ENCODE measurements around the gene MTURN.

MTURN gene

GRCh38 chr7:30191809-30192208, 57.0 kb downstream of the MTURN start:
- WGBS, 2 experiments (ENCODE audit: insufficient coverage in 2 of 2), result 87 to 92% methylated on average over 2 to 3 of the region's 4 CpGs
- Histone ChIP-seq H3K36me3 (ENCODE audit: control insufficient read depth, insufficient read depth, low read length) (no peaks in the 10 kb centered on the region), H3K4me3 (ENCODE audit: extremely low read depth, insufficient read depth, low read length, poor library complexity, severe bottlenecking) (no peak overlapping the region), H3K4me1 (ENCODE audit: control insufficient read depth, insufficient read depth, low read length, poor library complexity, severe bottlenecking) (no peaks in the 10 kb centered on the region), H3K27ac (ENCODE audit: low read depth, low read length, severe bottlenecking) (no peak overlapping the region), H3K9me3 (ENCODE audit: control insufficient read depth, low read length) (peaks cover 23% of the 10 kb centered on the region)

- WGBS, 2 experiments (ENCODE audit: insufficient coverage in 2 of 2), result 96 to 97% methylated on average over 4 of the region's 5 CpGs
- no peak overlapping the region for H3K27ac ChIP-seq (ENCODE audit: low read depth, low read length, severe bottlenecking)
- no peak overlapping the region for H3K4me3 ChIP-seq (ENCODE audit: extremely low read depth, insufficient read depth, low read length, poor library complexity, severe bottlenecking)
- H3K36me3 ChIP-seq (ENCODE audit: control insufficient read depth, insufficient read depth, low read length), result no peaks in the 10 kb centered on the region
- H3K9me3 ChIP-seq (ENCODE audit: control insufficient read depth, low read length), result peaks cover 32% of the 10 kb centered on the region
- no peaks in the 10 kb centered on the region for H3K4me1 ChIP-seq (ENCODE audit: control insufficient read depth, insufficient read depth, low read length, poor library complexity, severe bottlenecking)
These were observed 58.7 kb downstream of the MTURN start for GRCh38 chr7:30193336-30193943.

- Histone ChIP-seq H3K27ac (ENCODE audit: low read depth, low read length, severe bottlenecking) (no peak overlapping the region), H3K4me3 (ENCODE audit: extremely low read depth, insufficient read depth, low read length, poor library complexity, severe bottlenecking) (no peak overlapping the region), H3K9me3 (ENCODE audit: control insufficient read depth, low read length) (peaks cover 37% of the 10 kb centered on the region), H3K4me1 (ENCODE audit: control insufficient read depth, insufficient read depth, low read length, poor library complexity, severe bottlenecking) (no peaks in the 10 kb centered on the region), H3K36me3 (ENCODE audit: control insufficient read depth, insufficient read depth, low read length) (no peaks in the 10 kb centered on the region)
These were observed 61.6 kb downstream of the MTURN start for GRCh38 chr7:30196408-30196807.

- Histone ChIP-seq H3K36me3 (ENCODE audit: control insufficient read depth, insufficient read depth, low read length) (no peaks in the 10 kb centered on the region), H3K4me3 (ENCODE audit: extremely low read depth, insufficient read depth, low read length, poor library complexity, severe bottlenecking) (no peak overlapping the region), H3K4me1 (ENCODE audit: control insufficient read depth, insufficient read depth, low read length, poor library complexity, severe bottlenecking) (no peaks in the 10 kb centered on the region), H3K9me3 (ENCODE audit: control insufficient read depth, low read length) (peaks cover 37% of the 10 kb centered on the region), H3K27ac (ENCODE audit: low read depth, low read length, severe bottlenecking) (no peak overlapping the region)
- WGBS, 2 experiments (ENCODE audit: insufficient coverage in 2 of 2), result 43% methylated on average over 1 of the region's 1 CpG; no CpG with 5 or more reads in 1 of the 2 experiments
These were observed 62.7 kb downstream of the MTURN start for GRCh38 chr7:30197438-30197837.

GRCh38 chr7:30199271-30199670, 64.5 kb downstream of the MTURN start:
- 71 to 75% methylated on average over 1 of the region's 3 CpGs for WGBS, 2 experiments (ENCODE audit: insufficient coverage in 2 of 2)
- H3K36me3 ChIP-seq (ENCODE audit: control insufficient read depth, insufficient read depth, low read length), result no peaks in the 10 kb centered on the region
- H3K9me3 ChIP-seq (ENCODE audit: control insufficient read depth, low read length), result peaks cover 37% of the 10 kb centered on the region
- no peak overlapping the region for H3K27ac ChIP-seq (ENCODE audit: low read depth, low read length, severe bottlenecking)
- H3K4me3 ChIP-seq (ENCODE audit: extremely low read depth, insufficient read depth, low read length, poor library complexity, severe bottlenecking), result no peak overlapping the region
- no peaks in the 10 kb centered on the region for H3K4me1 ChIP-seq (ENCODE audit: control insufficient read depth, insufficient read depth, low read length, poor library complexity, severe bottlenecking)

- Histone ChIP-seq H3K27ac (ENCODE audit: low read depth, low read length, severe bottlenecking) (no peak overlapping the region), H3K9me3 (ENCODE audit: control insufficient read depth, low read length) (peaks cover 25% of the 10 kb centered on the region), H3K4me1 (ENCODE audit: control insufficient read depth, insufficient read depth, low read length, poor library complexity, severe bottlenecking) (no peaks in the 10 kb centered on the region), H3K4me3 (ENCODE audit: extremely low read depth, insufficient read depth, low read length, poor library complexity, severe bottlenecking) (no peak overlapping the region), H3K36me3 (ENCODE audit: control insufficient read depth, insufficient read depth, low read length) (no peaks in the 10 kb centered on the region)
- 88% methylated on average over 2 of the region's 2 CpGs; no CpG with 5 or more reads in 1 of the 2 experiments for WGBS, 2 experiments (ENCODE audit: insufficient coverage in 2 of 2)
These were observed 65.8 kb downstream of the MTURN start for GRCh38 chr7:30200591-30200990.

- no peaks in the 10 kb centered on the region for H3K4me1 ChIP-seq (ENCODE audit: control insufficient read depth, insufficient read depth, low read length, poor library complexity, severe bottlenecking)
- H3K27ac ChIP-seq (ENCODE audit: low read depth, low read length, severe bottlenecking), result no peak overlapping the region
- H3K9me3 ChIP-seq (ENCODE audit: control insufficient read depth, low read length), result peaks cover 19% of the 10 kb centered on the region
- no peak overlapping the region for H3K4me3 ChIP-seq (ENCODE audit: extremely low read depth, insufficient read depth, low read length, poor library complexity, severe bottlenecking)
- WGBS, 2 experiments (ENCODE audit: insufficient coverage in 2 of 2), result 86 to 98% methylated on average over 4 to 5 of the region's 5 CpGs
- no peaks in the 10 kb centered on the region for H3K36me3 ChIP-seq (ENCODE audit: control insufficient read depth, insufficient read depth, low read length)
These were observed 66.4 kb downstream of the MTURN start for GRCh38 chr7:30201161-30201666.

GRCh38 chr7:30201921-30202320, 67.1 kb downstream of the MTURN start:
- Histone ChIP-seq H3K27ac (ENCODE audit: low read depth, low read length, severe bottlenecking) (no peak overlapping the region), H3K36me3 (ENCODE audit: control insufficient read depth, insufficient read depth, low read length) (no peaks in the 10 kb centered on the region), H3K4me1 (ENCODE audit: control insufficient read depth, insufficient read depth, low read length, poor library complexity, severe bottlenecking) (no peaks in the 10 kb centered on the region), H3K9me3 (ENCODE audit: control insufficient read depth, low read length) (peaks cover 18% of the 10 kb centered on the region), H3K4me3 (ENCODE audit: extremely low read depth, insufficient read depth, low read length, poor library complexity, severe bottlenecking) (no peak overlapping the region)
- 79 to 100% methylated on average over 1 to 2 of the region's 2 CpGs for WGBS, 2 experiments (ENCODE audit: insufficient coverage in 2 of 2)

- peaks cover 12% of the 10 kb centered on the region for H3K9me3 ChIP-seq (ENCODE audit: control insufficient read depth, low read length)
- H3K27ac ChIP-seq (ENCODE audit: low read depth, low read length, severe bottlenecking), result no peak overlapping the region
- H3K4me3 ChIP-seq (ENCODE audit: extremely low read depth, insufficient read depth, low read length, poor library complexity, severe bottlenecking), result no peak overlapping the region
- no CpG with 5 or more reads among the region's 3 CpGs for WGBS, 2 experiments (ENCODE audit: insufficient coverage in 2 of 2)
- no peaks in the 10 kb centered on the region for H3K4me1 ChIP-seq (ENCODE audit: control insufficient read depth, insufficient read depth, low read length, poor library complexity, severe bottlenecking)
- H3K36me3 ChIP-seq (ENCODE audit: control insufficient read depth, insufficient read depth, low read length), result no peaks in the 10 kb centered on the region
These were observed 67.9 kb downstream of the MTURN start for GRCh38 chr7:30202671-30203070.

GRCh38 chr7:30206491-30206890, 71.7 kb downstream of the MTURN start:
- Histone ChIP-seq H3K27ac (ENCODE audit: low read depth, low read length, severe bottlenecking) (no peak overlapping the region), H3K4me3 (ENCODE audit: extremely low read depth, insufficient read depth, low read length, poor library complexity, severe bottlenecking) (no peak overlapping the region), H3K9me3 (ENCODE audit: control insufficient read depth, low read length) (no peaks in the 10 kb centered on the region), H3K36me3 (ENCODE audit: control insufficient read depth, insufficient read depth, low read length) (no peaks in the 10 kb centered on the region), H3K4me1 (ENCODE audit: control insufficient read depth, insufficient read depth, low read length, poor library complexity, severe bottlenecking) (no peaks in the 10 kb centered on the region)
- WGBS, 2 experiments (ENCODE audit: insufficient coverage in 2 of 2), result 86 to 100% methylated on average over 1 to 2 of the region's 4 CpGs

GRCh38 chr7:30206942-30207341, 72.2 kb downstream of the MTURN start:
- WGBS, 2 experiments (ENCODE audit: insufficient coverage in 2 of 2), result 73 to 77% methylated on average over 6 of the region's 8 CpGs
- Histone ChIP-seq H3K36me3 (ENCODE audit: control insufficient read depth, insufficient read depth, low read length) (no peaks in the 10 kb centered on the region), H3K4me3 (ENCODE audit: extremely low read depth, insufficient read depth, low read length, poor library complexity, severe bottlenecking) (no peak overlapping the region), H3K27ac (ENCODE audit: low read depth, low read length, severe bottlenecking) (no peak overlapping the region), H3K4me1 (ENCODE audit: control insufficient read depth, insufficient read depth, low read length, poor library complexity, severe bottlenecking) (no peaks in the 10 kb centered on the region), H3K9me3 (ENCODE audit: control insufficient read depth, low read length) (no peaks in the 10 kb centered on the region)

Measured in mesodermal cell (in vitro differentiated cells).